Vagina (tissue), 2 donors: Measurements from ENCODE around the gene GM2A. TPM values are rescaled to one million over a fixed set of nuclear protein-coding genes. Genes with fewer than 3 reads are reported as not detected.
A peak's percentile ranks its signal among the peaks of the same experiment; 100 is the strongest.
"Not testable (repeated sequence)": the region's sequence is repeated elsewhere in the genome, so short reads cannot be mapped to it uniquely, and the experiment has no call there.

Source experiments
- DNase-seq, 2 donors: peaks; one replicate each; pipeline ENCODE4 v3.0.0-alpha.2; 2017; ENCODE audit errors: extremely low spot score in 2 of 2
- H3K27ac ChIP-seq: fragments of 200-600 bp; sonication (generic); one replicate; pipeline ENCODE4 v1.5.1; 2019
- H3K27me3 ChIP-seq: fragments of 200-600 bp; sonication (generic); one replicate; pipeline ENCODE4 v1.5.1; 2019
- H3K36me3 ChIP-seq, 2 donors: fragments of 200-600 bp; sonication (generic); one replicate each; pipeline ENCODE4 v1.5.1; 2017 to 2019
- H3K4me1 ChIP-seq: fragments of 200-600 bp; sonication (generic); one replicate; pipeline ENCODE4 v1.5.1; 2019
- H3K4me3 ChIP-seq, 2 donors: fragments of 200-600 bp; sonication (generic); 1 replicate in 1 of 2; 2 replicates in 1 of 2; pipeline ENCODE4 v1.5.1; 2016 to 2019
- H3K9me3 ChIP-seq: fragments of 200-600 bp; sonication (generic); one replicate; pipeline ENCODE4 v1.5.1; 2019
- POLR2A ChIP-seq, 2 donors: fragments of 450-650 bp; IDR thresholded peaks; one replicate each; pipeline ENCODE4 v1.6.1; 2017; ENCODE audit warnings: antibody characterized with exemption in 2 of 2, mild to moderate bottlenecking in 2 of 2, moderate library complexity in 2 of 2
- POLR2AphosphoS5 ChIP-seq, 2 donors: sonication (generic); formaldehyde crosslinking; IDR thresholded peaks; one replicate each; pipeline ENCODE4 v1.9.0; 2017; ENCODE audit warnings: antibody characterized with exemption in 2 of 2, mild to moderate bottlenecking in 2 of 2, low read depth in 1 of 2; ENCODE audit not compliant: insufficient read depth in 1 of 2
- intact Hi-C: fragments of 100-400 bp; cut with DNase I; formaldehyde crosslinking; loops from one replicate; pipeline ENCODE4 v1.15.1; 2023
- total RNA-seq: library from RNA; depleted of rRNA; stranded (reverse); fragments of >200 nt; gene quantifications from one replicate; pipeline ENCODE4 v1.2.3, GENCODE V29; 2016
- TF ChIP-seq, protein P1 (sequence below), 3 experiments: fragments of 450-650 bp in 2 of 3; fragments of 200-600 bp in 1 of 3; sonication (generic) in 1 of 3; IDR thresholded peaks; one replicate each; pipeline ENCODE4 v1.5.1; 2017 to 2019; ENCODE audit warnings: antibody characterized with exemption in 3 of 3, mild to moderate bottlenecking in 2 of 3, moderate library complexity in 2 of 3

GM2A gene
- total RNA-seq, 1 donor from 2014 or later: 71.7 TPM

DNA sequence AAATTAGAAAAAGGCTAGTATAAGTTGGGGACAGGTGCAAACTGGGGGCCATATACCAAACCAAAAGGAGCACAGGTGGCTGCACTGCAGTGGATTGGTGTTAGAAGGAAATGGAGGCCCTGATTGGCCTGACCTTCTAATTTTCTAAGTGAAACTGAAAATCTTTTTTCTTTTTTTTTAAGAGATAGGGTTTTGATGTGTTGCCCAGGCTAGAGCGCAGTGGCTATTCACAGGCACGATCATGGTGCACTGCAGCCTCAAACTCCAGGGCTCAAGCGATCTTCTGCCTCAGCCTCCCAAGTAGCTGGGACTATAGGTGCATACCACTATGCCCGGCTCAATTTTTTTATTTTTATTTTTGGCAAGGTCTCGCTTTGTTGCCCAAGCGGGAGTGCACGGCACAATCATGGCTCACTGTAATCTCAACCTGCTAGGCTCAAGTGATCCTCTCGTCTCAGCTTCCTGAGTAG lies 19.3 kb upstream of the GM2A start:
- intact Hi-C loops: no loop called here
- Histone ChIP-seq H3K9me3 (no peaks in the 10 kb centered on the region), H3K4me1 (peaks cover 12% of the 10 kb centered on the region), H3K4me3 (no peak overlapping the region), H3K27me3 (no peaks in the 10 kb centered on the region), H3K27ac (no peak overlapping the region), H3K36me3 (no peaks in the 10 kb centered on the region)
- DNase-seq: no peak
- TF ChIP-seq POLR2AphosphoS5 (IDR thresholded peaks at IDR 0.05; ENCODE audit: insufficient read depth in 1 of 2, low read depth in 1 of 2) (no peak), POLR2A (IDR thresholded peaks at IDR 0.05) (no peak)
- TF ChIP-seq, protein P1, sequence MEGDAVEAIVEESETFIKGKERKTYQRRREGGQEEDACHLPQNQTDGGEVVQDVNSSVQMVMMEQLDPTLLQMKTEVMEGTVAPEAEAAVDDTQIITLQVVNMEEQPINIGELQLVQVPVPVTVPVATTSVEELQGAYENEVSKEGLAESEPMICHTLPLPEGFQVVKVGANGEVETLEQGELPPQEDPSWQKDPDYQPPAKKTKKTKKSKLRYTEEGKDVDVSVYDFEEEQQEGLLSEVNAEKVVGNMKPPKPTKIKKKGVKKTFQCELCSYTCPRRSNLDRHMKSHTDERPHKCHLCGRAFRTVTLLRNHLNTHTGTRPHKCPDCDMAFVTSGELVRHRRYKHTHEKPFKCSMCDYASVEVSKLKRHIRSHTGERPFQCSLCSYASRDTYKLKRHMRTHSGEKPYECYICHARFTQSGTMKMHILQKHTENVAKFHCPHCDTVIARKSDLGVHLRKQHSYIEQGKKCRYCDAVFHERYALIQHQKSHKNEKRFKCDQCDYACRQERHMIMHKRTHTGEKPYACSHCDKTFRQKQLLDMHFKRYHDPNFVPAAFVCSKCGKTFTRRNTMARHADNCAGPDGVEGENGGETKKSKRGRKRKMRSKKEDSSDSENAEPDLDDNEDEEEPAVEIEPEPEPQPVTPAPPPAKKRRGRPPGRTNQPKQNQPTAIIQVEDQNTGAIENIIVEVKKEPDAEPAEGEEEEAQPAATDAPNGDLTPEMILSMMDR (IDR thresholded peaks at IDR 0.05): no peak

DNA sequence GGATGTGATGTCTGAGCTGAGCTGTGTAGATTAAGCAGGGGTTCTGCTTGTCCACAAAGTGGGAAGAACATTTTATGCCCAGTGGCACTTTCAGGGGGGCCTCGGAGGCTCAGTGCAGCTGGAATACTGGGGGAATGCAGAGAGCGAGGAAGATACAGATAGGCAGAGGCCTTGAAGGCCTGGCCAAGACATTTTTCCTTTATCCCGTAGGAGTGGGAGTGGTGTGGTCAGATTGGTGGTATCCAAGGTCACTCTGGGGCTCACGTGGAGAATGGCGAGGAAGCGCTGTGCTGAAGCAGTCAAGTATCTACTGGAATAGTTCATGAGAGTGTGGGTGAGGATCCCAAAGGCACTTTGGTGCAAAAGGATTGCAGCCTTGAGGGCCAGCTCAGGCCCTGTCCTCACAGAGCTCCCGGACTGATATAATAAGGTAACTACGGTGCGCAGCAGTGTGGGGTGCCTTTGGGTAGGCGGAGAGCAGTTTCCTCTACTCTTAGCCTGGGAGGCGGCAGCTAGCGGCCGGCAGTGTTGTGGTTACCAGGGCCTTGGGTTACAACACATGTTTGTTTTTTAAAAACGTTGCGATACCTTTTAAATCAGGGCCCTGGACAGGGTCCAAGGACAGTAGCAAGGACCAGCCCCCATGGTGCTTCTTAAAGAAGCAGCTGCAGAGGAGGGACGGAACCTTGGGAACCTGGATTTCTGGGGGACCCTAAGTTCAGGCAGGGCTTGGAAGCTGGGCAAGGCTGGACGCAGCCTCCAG lies 18.3 kb upstream of the GM2A start:
- no peak for DNase-seq
- peaks cover 12% of the 10 kb centered on the region for H3K4me1 ChIP-seq
- TF ChIP-seq POLR2AphosphoS5 (IDR thresholded peaks at IDR 0.05; ENCODE audit: insufficient read depth in 1 of 2, low read depth in 1 of 2): no peak
- TF ChIP-seq POLR2A (IDR thresholded peaks at IDR 0.05): no peak
- TF ChIP-seq, protein P1 (IDR thresholded peaks at IDR 0.05): no peak
- H3K27ac ChIP-seq: peak overlapping the region; percentile 1
- H3K4me3 ChIP-seq: no peak overlapping the region
- intact Hi-C loops: no loop called here
- H3K36me3 ChIP-seq: no peaks in the 10 kb centered on the region
- H3K27me3 ChIP-seq: no peaks in the 10 kb centered on the region
- no peaks in the 10 kb centered on the region for H3K9me3 ChIP-seq

DNA sequence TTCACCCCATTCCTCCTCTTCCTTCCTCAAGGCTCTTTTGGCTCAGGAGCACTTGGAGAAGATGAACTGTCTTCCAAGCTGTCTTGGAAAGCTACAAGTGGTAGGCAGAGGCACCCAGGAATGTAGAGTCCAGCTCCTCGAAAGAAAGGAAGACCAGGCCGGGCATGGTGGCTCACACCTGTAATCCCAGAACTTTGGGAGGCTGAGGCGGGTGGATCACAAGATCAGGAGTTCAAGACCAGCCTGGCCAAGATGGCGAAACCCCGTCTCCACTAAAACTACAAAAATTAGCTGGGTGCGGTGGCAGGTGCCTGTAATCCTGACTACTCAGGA lies 17.8 kb upstream of the GM2A start:
- DNase-seq, H3K9me3 ChIP-seq, H3K4me3 ChIP-seq, H3K27me3 ChIP-seq, intact Hi-C loops, H3K36me3 ChIP-seq: not testable (repeated sequence)
- Histone ChIP-seq H3K4me1 (peaks cover 12% of the 10 kb centered on the region), H3K27ac (peak overlapping the region; percentile 1)

- H3K27me3 ChIP-seq: no peaks in the 10 kb centered on the region
- TF ChIP-seq, protein P1 (IDR thresholded peaks at IDR 0.05): no peak
- TF ChIP-seq POLR2A (IDR thresholded peaks at IDR 0.05) (no peak), POLR2AphosphoS5 (IDR thresholded peaks at IDR 0.05; ENCODE audit: insufficient read depth in 1 of 2, low read depth in 1 of 2) (no peak)
- peaks cover 12% of the 10 kb centered on the region for H3K4me1 ChIP-seq
- H3K36me3 ChIP-seq: no peaks in the 10 kb centered on the region
- H3K4me3 ChIP-seq: no peak overlapping the region
- no peak overlapping the region for H3K27ac ChIP-seq
- no peak for DNase-seq
- H3K9me3 ChIP-seq: no peaks in the 10 kb centered on the region
- intact Hi-C loops: no loop called here
These were observed 16.1 kb upstream of the GM2A start for GRCh38 chr5:151236888-151237287.

DNA sequence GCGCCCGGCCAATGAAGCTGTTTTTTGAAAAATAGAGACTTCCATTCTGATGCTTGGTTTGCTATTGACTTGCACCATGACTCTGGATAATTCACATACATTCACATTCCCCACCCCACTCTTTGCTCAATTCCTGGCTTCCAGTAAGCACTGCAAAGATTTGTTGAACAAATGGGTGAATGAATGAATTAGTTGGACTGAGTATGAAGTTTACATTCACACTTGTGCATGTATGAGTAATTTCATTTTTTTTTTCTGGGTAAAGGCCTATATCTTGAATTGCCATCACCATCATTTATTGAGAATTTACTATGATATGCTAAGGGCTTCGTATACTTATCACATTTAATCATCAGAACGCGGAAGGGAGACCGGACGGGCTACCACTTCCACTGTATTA lies 15.3 kb upstream of the GM2A start:
- Histone ChIP-seq H3K27ac (no peak overlapping the region), H3K27me3 (no peaks in the 10 kb centered on the region), H3K36me3 (no peaks in the 10 kb centered on the region), H3K4me3 (no peak overlapping the region), H3K4me1 (peaks cover 12% of the 10 kb centered on the region), H3K9me3 (no peaks in the 10 kb centered on the region)
- TF ChIP-seq POLR2AphosphoS5 (IDR thresholded peaks at IDR 0.05; ENCODE audit: insufficient read depth in 1 of 2, low read depth in 1 of 2): no peak
- DNase-seq: no peak
- intact Hi-C loops: no loop called here

GRCh38 chr5:151238303-151238741 lies 14.7 kb upstream of the GM2A start:
- Histone ChIP-seq H3K4me1 (peaks cover 12% of the 10 kb centered on the region), H3K9me3 (no peaks in the 10 kb centered on the region), H3K27me3 (no peaks in the 10 kb centered on the region), H3K27ac (peak overlapping the region; percentile 4), H3K36me3 (no peaks in the 10 kb centered on the region), H3K4me3 (peak overlapping the region in 1 of 2 donors; percentile 34)
- TF ChIP-seq POLR2AphosphoS5 (IDR thresholded peaks at IDR 0.05; ENCODE audit: insufficient read depth in 1 of 2, low read depth in 1 of 2): peak in 1 of 2 donors; percentile 34
- TF ChIP-seq, protein P1 (IDR thresholded peaks at IDR 0.05): no peak
- intact Hi-C loops: no loop called here
- DNase-seq: no peak
